GM19193 (cell line): ENCODE results near the gene PRAMEF25.
"Not testable (repeated sequence)": the region's sequence is repeated elsewhere in the genome, so short reads cannot be mapped to it uniquely, and the experiment has no call there.

ENCODE experiments used
- POLR2A ChIP-seq: IDR thresholded peaks from 4 replicates; pipeline ENCODE4 v1.6.1; 2011; ENCODE audit not compliant: insufficient read depth, insufficient read length; ENCODE audit errors: extremely low read depth

Gene PRAMEF25

DNA sequence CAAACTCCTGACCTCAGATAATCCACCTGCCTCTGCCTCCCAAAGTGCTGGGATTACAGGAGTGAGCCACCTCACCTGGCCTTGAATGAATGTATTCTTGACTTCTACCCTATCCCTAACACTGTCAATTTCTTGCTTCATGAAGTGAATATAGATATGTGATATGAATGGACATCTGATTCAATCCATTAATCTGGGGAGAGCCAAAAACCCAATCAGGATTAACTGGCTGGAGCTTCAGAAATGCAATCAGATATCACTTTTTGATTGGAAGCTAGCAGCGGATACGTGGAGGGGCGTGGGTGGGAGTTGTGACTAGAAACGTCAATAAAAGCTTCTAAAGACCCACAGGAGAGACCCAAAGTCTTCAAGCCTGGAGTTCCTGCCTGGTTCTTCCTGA is at the start of gene PRAMEF25:
Gene PRAMEF25, plus strand, starts transcription at position 301 of the 400 bp plus-strand sequence. CDS start 2,920 bp downstream, outside the sequence.
- not testable (repeated sequence) for TF ChIP-seq POLR2A

DNA sequence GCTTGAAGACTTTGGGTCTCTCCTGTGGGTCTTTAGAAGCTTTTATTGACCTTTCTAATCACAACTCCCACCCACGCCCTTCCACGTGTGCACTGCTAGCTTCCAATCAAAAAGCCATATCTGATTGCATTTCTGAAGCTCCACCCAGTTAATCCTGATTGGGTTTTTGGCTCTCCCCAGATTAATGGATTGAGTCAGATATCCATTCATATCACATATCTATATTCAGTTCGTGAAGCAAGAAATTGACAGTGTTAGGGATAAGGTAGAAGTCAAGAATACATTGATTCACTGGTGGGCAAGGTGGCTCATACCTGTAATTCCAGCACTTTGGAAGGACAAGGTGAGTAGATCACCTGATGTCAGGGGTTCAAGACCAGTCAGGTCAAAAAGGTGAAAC is 14.1 kb upstream of the PRAMEF25 start, which contains the start of gene PRAMEF27:
Gene PRAMEF27, minus strand, starts transcription at position 101 of the 400 bp plus-strand sequence. CDS start 2,916 bp downstream, outside the sequence.
- TF ChIP-seq POLR2A: not testable (repeated sequence)

DNA sequence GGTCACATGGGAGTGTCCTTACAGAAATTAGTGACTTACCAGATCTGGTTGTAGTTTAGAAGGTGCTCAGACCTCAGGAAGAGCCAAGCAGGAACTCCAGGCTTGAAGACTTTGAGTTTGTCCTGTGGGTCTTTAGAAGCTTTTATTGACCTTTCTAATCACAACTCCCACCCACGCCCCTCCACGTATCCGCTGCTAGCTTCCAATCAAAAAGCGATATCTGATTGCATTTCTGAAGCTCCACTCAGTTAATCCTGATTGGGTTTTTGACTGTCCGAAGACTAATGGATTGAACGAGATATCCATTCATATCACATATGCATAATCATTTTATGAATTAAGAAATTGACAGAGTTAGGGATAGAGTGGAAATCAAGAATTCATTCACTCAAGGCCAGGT is 46.2 kb downstream of the PRAMEF25 start, which contains the start of gene HNRNPCL2:
Gene HNRNPCL2, minus strand, starts transcription at position 101 of the 400 bp plus-strand sequence. CDS start 454 bp downstream, outside the sequence.
- TF ChIP-seq POLR2A: not testable (repeated sequence)
